ENCODE results near the gene NDNF.

Gene NDNF

DNA sequence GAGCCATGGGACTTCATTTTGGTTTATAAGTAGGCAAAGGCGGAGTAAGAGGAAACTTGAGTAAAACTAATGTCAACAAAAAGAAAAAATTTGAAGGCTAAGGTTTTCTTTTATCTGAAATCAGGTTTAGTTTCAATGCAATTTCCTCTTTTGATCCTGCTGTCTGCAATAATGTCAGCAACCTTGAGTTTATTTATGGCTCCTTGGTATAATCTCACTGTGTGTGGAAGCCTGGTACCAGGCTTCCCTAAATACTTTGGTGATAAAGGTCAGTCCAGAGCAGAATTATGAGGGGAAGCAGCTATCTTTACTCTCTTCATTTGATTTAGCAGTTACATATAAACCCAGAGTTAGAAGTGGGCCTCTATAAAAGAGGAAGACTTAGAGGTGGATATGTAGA lies 57.8 kb downstream of the NDNF start:
- DNase-seq (ENCODE audit: low spot score) = no peak

DNA sequence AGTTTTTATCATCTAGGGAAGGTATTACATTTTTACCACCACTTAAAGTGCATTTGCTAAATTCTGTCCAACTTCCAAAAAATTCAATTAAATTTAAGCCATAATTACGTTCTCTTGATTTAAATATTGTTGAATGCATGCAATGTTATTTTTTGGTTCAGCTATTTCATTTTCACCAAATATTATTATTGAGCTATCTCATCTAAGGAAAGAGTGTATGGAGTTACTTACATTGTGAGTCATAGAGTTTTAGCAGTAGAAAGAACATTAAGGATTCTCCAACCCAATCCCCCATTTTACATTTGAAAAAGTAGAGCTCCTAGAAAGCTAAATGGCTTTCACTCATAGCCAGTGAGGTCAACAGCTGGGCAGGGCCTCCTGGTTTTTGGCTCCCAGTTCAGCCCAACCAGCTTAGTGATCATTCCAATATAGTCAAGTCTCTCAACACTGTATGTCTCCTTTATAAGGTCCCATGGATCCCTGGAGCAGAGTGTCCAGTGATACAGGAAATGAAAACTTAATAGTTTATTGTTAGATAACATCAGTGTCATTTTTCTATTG lies 60.5 kb downstream of the NDNF start:
- DNase-seq (ENCODE audit: low spot score) = no peak

DNA sequence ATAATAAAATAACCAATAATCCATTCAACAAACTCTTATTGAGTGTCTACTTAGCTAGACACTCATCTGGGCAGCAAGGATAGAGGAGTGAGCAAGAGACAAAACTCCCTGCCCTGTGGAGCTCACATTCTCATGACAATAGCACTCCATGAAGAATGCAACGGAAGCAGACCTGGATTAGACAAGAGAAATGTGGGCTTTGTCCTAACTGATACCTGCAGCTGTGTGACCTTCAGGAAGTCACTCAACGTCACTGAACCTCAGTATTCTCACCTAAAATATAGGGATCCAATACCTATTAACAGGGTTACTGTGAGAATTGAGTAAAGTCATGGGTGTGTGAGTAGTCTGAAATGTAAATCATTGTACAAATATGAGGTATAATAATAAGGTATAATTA lies 61.2 kb downstream of the NDNF start:
- DNase-seq (ENCODE audit: low spot score) = no peak

DNA sequence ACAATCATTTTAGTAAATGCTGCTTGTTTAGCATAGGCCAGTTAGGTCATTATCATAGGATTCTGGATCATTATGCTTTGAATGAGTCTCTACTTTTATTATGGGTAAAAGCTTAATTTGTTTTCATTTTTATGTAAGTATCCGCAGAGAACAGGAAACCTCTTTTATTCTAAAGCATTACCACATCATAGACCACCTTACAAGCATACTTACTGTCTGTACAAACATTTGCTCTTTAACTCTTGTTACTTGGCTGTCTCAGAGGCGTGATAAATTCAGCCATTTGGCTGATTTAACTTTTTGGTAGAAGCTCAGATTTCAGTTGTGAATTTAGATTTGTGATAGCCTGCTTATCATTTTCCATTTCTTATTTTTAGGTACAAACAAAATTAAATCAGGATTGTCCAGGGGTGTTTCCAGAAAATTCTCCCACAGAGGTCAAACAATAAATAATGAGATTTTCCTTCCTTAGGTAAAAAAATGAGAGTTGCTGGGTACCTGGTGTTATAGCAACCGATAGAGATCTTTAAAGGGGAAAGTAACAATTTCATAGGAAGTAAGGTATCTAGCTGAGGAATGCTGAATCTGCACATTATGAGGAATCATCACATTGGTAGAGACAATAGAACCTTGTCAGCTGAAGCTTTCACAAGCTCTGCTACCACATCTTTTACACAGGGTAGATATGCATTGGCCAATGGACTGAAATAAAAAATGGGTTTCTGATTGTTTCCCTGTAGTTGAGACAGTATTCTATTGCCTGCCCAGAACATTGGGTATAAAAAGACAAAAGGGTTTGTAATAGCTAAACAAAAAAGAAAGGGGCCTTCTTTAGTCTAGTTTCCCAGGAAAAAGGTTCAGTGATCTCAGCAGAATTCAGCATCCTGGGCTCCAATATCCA lies 62.5 kb downstream of the NDNF start:
- DNase-seq (ENCODE audit: low spot score) = no peak

DNA sequence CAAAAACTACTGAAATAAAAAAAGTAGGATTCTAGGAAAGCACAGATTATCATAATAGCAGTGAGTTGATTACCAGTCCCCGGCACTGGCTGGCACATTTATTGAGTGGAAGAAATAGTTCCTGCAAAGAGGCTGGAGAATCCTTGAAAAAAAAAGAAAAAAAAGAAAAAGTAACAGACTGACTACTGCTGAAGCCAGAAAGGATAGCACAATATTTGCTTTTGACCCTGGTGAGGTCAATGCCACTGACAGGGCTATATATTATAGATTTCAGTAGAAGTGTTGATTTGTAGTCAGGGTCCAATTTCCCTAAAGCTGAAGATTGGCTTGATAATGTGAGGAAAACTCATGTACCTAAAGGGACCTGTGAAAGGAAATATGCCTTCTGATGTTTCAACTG lies 64.7 kb downstream of the NDNF start:
- DNase-seq (ENCODE audit: low spot score) = no peak

DNA sequence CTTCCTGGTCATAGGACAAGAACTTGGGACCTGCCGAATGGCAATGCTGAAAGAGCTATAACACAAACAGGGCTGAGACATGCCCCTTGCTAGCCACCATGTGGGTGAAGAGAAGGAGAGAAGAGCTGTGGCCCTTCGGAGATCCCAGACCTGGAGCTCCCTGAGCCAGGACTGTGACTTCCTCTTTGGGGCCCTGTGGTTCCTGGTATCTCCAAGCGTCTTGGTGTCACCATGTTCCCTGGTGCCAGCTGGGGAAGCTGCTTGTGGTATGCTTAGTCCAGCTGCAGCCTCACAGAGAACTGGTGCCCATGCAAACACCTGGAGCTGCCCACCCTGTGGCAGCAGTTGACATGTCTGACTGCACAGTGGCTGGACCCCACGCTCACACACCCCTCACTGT lies 68.5 kb downstream of the NDNF start:
- DNase-seq (ENCODE audit: low spot score) = no peak

DNA sequence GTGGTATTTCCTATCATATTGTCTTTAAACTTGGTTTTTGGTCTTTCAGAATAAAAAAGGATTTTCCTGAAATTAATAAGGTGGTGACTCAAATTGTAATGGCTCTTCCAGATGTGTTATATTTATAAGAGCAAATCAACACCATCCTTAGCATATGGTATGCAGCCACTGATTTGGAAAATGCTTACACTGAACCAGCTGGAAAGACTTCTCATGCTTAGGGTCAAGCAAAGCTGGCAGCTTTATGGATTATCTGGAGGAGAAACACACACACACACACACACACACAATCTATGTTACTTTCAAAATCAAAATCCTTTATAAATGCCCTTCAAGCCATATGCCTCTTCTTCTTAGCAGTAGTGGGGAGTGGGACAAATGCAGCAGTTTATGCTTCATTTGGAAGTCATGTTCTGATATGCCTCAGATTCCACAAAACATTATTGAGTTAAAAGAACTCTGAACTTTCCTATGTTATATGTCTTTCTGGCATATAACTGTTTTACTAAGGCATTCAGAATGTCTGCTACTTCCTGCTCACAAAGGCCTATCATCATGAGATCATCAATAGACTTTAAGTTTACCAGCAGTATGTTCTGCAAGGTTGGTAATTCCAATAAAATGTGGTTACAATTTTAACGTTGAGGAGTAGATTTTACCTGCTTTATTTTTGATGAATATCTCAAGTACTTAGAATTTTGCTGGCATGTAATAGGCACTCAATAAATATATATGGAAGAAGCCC lies 76.9 kb downstream of the NDNF start:
- no peak for DNase-seq (ENCODE audit: low spot score)

DNA sequence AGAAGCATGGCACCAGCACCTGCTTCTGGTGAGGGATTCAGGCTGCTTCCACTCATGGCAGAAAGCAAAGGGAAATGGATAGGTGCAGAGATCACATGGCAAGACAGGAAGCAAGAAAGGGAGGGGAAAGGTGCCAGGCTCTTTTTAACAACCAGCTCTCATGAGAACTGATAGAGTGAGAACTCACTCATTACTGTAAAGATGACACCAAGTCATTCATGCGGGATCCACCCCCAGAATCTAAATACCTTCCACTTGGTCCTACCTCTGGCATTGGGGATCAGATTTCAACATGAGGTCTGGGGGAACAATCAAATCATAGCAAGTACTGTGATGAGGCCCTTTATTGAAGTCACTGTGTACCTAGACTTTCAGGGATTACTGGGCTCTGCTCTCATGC lies 77.8 kb downstream of the NDNF start:
- no peak for DNase-seq (ENCODE audit: low spot score)

DNA sequence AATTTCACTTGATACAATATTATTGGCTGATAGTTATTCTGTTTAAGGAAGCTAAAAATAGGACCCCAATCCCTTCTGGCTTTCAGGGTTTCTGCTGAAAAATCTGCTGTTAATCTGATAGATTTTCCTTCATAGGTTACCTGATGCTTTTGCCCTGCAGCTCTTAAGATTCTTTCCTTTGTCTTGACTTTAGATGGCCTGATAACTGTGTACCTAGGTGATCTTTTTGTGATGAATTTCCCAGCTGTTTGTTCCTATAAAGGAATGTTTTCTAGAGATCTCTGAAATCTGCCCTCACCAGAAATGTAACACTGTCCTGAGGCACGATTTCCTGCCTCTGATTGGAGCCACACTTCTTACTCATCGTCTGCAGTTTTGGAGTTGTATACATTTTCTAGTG lies 80.5 kb downstream of the NDNF start:
- no peak for DNase-seq (ENCODE audit: low spot score)

DNA sequence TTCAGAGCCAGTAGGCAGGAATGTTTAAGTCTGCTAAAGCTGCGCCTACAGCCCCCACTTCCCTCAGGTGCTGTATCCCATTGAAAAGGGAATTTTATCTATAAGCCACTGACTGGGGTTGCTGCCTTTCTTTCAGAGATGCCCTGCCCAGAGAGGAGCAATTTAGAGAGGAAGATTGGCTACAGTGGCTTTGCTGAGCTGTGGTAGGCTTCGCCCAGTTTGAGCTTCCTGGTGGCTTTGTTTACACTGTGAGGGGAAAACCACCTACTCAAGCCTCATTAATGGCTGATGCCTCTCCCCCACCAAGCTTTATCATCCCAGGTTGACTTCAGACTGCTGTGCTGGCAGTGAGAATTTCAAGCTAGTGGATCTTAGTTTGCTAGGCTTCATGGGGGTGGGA lies 82.1 kb downstream of the NDNF start:
- no peak for DNase-seq (ENCODE audit: low spot score)

Measured in kidney tubule cell (primary cell).